MCF 10A (cell line): ENCODE data around the gene AP3S2. TPM values are rescaled to one million over a fixed set of nuclear protein-coding genes. Genes with fewer than 3 reads are reported as not detected.

ENCODE experiments used
- BruUV-seq: library from RNA; stranded (reverse); fragments of 400-500 nt; replicated peaks from 2 replicates; lab custom pipeline; 2021; lab: Mats Ljungman, UMichigan
- CTCF ChIA-PET: fragments of 300-600 bp; sonication (Branson Sonifier 250); formaldehyde crosslinking; extraction: SDS; loops from one replicate; lab custom pipeline; 2021; ENCODE audit warnings: antibody characterized with exemption, inconsistent platforms; lab: Yijun Ruan, JAX
- POLR2A ChIA-PET: fragments of 300-600, 350-650 bp; sonication (Branson Sonifier 250); formaldehyde crosslinking; extraction: SDS; loops from one replicate; lab custom pipeline; 2020; ENCODE audit warnings: antibody characterized with exemption, inconsistent platforms; lab: Yijun Ruan, JAX
- DNase-seq: peaks from one replicate; pipeline ENCODE4 v3.0.0-alpha.2; 2018; ENCODE audit not compliant: unreplicated experiment
- H3K27ac Mint-ChIP-seq: one replicate; pipeline ENCODE4 v1.8.0; 2022; ENCODE audit warnings: mild to moderate bottlenecking, low read depth, mixed read lengths; ENCODE audit not compliant: unreplicated experiment
- H3K27me3 Mint-ChIP-seq: one replicate; pipeline ENCODE4 v1.8.0; 2022; ENCODE audit warnings: mixed read lengths; ENCODE audit not compliant: insufficient read depth, unreplicated experiment
- H3K36me3 Mint-ChIP-seq: one replicate; pipeline ENCODE4 v1.8.0; 2022; ENCODE audit warnings: mild to moderate bottlenecking, moderate library complexity, mixed read lengths; ENCODE audit not compliant: insufficient read depth, unreplicated experiment
- H3K4me1 Mint-ChIP-seq: one replicate; pipeline ENCODE4 v1.8.0; 2022; ENCODE audit warnings: mixed read lengths; ENCODE audit not compliant: insufficient read depth, unreplicated experiment
- H3K4me3 Mint-ChIP-seq: one replicate; pipeline ENCODE4 v1.8.0; 2022; ENCODE audit warnings: mild to moderate bottlenecking, moderate library complexity, mixed read lengths; ENCODE audit not compliant: unreplicated experiment
- H3K9me3 Mint-ChIP-seq: one replicate; pipeline ENCODE4 v1.8.0; 2022; ENCODE audit warnings: mixed read lengths; ENCODE audit not compliant: unreplicated experiment
- intact Hi-C: fragments of 100-400 bp; cut with micrococcal nuclease; formaldehyde crosslinking; loops from 2 replicates; pipeline ENCODE4 v1.14.1; 2022
- total RNA-seq: library from RNA; stranded (reverse); gene quantifications from 2 replicates; pipeline ENCODE4 v1.2.3, GENCODE V29; 2022
- TF ChIP-seq, protein P1 (sequence below): fragments of 200-600 bp; IDR thresholded peaks from one replicate; pipeline ENCODE4 v1.8.0; 2022; ENCODE audit warnings: antibody characterized with exemption, mild to moderate bottlenecking; ENCODE audit not compliant: unreplicated experiment

The AP3S2 gene
- total RNA-seq, 1 experiment from 2014 or later: 38.4 TPM

DNA sequence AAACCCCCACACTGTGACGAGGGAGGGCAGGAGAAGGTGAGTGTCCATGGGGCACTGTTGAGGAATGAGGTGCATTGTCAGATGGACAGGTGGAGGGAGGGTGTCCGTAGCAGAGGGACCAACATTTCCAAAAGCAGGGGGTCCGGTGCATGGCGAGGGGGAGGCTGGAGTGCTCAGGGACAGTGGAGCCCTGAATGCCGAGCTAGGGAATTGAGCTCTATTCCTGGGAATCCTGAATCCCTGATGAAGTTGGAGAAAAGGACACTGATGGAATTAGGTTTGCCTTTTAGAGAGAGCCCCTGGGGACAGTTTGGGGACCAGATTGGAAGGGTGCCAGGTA, 71.2 kb downstream of the AP3S2 start:
- Mint-ChIP-seq H3K4me3 (peak overlapping the region; percentile 38), H3K9me3 (no peaks in the 10 kb centered on the region), H3K4me1 (peaks cover 52% of the 10 kb centered on the region), H3K27ac (peak overlapping the region; percentile 81), H3K36me3 (no peaks in the 10 kb centered on the region), H3K27me3 (no peaks in the 10 kb centered on the region)
- ChIA-PET CTCF (interaction anchor here (0.6 to 3.5 kb wide), 5 partner anchors 13 to 62 kb away, joined by 3 to 10 read pairs (median 4); no protein-coding TSS in a partner anchor), POLR2A (interaction anchor here (0.9 to 4.1 kb wide), 5 partner anchors 8 to 52 kb away, joined by 3 to 22 read pairs (median 4); partner anchors contain the start of gene ANPEP)
- intact Hi-C loops: no loop called here
- TF ChIP-seq, protein P1, sequence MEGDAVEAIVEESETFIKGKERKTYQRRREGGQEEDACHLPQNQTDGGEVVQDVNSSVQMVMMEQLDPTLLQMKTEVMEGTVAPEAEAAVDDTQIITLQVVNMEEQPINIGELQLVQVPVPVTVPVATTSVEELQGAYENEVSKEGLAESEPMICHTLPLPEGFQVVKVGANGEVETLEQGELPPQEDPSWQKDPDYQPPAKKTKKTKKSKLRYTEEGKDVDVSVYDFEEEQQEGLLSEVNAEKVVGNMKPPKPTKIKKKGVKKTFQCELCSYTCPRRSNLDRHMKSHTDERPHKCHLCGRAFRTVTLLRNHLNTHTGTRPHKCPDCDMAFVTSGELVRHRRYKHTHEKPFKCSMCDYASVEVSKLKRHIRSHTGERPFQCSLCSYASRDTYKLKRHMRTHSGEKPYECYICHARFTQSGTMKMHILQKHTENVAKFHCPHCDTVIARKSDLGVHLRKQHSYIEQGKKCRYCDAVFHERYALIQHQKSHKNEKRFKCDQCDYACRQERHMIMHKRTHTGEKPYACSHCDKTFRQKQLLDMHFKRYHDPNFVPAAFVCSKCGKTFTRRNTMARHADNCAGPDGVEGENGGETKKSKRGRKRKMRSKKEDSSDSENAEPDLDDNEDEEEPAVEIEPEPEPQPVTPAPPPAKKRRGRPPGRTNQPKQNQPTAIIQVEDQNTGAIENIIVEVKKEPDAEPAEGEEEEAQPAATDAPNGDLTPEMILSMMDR: no peak
- BruUV-seq: no TSS peak
- DNase-seq: no peak

GRCh38 chr15:89822026-89822425, 71.8 kb downstream of the AP3S2 start:
- CTCF ChIA-PET: interaction anchor here (0.6 to 3.5 kb wide), 5 partner anchors 14 to 62 kb away, joined by 3 to 10 read pairs (median 4); no protein-coding TSS in a partner anchor
- POLR2A ChIA-PET: interaction anchor here (0.6 to 4.1 kb wide), 5 partner anchors 8 to 120 kb away, joined by 3 to 22 read pairs (median 5); partner anchors contain the start of gene ANPEP
- peak overlapping the region; percentile 81 for H3K27ac Mint-ChIP-seq
- BruUV-seq: no TSS peak
- H3K4me3 Mint-ChIP-seq: peak overlapping the region; percentile 38
- TF ChIP-seq, protein P1: no peak
- no peaks in the 10 kb centered on the region for H3K9me3 Mint-ChIP-seq
- peaks cover 46% of the 10 kb centered on the region for H3K4me1 Mint-ChIP-seq
- intact Hi-C loops: no loop called here
- peak; percentile 65 for DNase-seq
- no peaks in the 10 kb centered on the region for H3K27me3 Mint-ChIP-seq
- H3K36me3 Mint-ChIP-seq: no peaks in the 10 kb centered on the region

DNA sequence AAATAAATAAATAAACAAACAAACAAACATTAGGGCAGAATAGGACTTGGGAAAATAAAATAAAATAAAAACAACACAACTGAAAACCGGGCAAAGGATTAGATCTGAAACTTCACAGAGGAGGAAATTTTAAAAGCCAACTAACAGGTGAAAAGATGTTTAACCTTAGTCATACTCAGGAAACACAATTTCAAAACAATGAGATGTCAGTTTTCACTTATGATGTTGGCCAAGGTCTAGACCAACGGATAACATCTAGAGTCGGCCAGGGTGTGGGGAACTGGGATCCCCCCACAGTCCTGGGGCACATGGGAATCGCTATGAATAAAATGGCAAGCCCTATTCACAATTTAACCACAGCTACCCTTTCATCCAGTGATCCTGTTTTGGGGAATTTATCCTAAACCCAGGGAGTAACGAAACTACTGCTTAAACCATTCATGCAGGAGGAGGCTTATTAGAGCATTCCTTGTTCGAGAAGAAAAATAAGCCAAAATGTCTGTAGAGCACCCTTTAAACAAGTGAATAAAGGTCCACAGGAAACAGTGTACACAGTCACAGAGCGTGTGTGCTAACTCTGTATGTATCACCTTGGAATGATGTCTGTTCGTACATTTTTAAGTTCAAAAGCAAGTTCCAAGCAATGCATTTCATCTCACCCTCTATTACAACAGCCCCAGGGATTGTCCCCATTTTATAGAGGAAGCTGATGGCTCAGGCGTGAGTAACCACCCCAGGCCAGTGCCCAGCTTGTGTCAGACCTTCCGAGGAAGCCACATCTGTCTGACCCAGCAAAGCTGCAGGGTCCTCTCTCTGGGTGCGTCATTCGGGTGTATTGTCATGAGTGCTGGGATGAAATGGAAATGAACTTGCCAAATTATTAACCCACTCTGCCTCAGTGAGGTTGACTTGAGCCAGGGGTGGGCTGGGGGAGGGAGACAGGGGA, 72.9 kb downstream of the AP3S2 start:
- intact Hi-C loops: no loop called here
- Mint-ChIP-seq H3K4me3 (peak overlapping the region; percentile 33), H3K9me3 (no peaks in the 10 kb centered on the region), H3K36me3 (peaks cover 5% of the 10 kb centered on the region), H3K4me1 (peaks cover 43% of the 10 kb centered on the region), H3K27ac (peak overlapping the region; percentile 81), H3K27me3 (no peaks in the 10 kb centered on the region)
- TF ChIP-seq, protein P1: no peak
- no TSS peak for BruUV-seq
- peak; percentile 88 for DNase-seq
- ChIA-PET POLR2A (interaction anchor here (0.6 to 4.1 kb wide), 7 partner anchors 9 to 59 kb away, joined by 3 to 22 read pairs (median 4); no protein-coding TSS in a partner anchor), CTCF (interaction anchor here (0.7 to 3.5 kb wide), 3 partner anchors 31 to 60 kb away, joined by 4 to 11 read pairs (median 10); no protein-coding TSS in a partner anchor)

- DNase-seq: no peak
- no peak overlapping the region for H3K4me3 Mint-ChIP-seq
- no peaks in the 10 kb centered on the region for H3K9me3 Mint-ChIP-seq
- POLR2A ChIA-PET: no interaction called here
- CTCF ChIA-PET: interaction anchor here (1.2 kb wide), 1 partner anchor 10 kb away, joined by 3 read pairs; no protein-coding TSS in a partner anchor
- no TSS peak for BruUV-seq
- H3K4me1 Mint-ChIP-seq: peaks cover 27% of the 10 kb centered on the region
- peaks cover 5% of the 10 kb centered on the region for H3K36me3 Mint-ChIP-seq
- H3K27me3 Mint-ChIP-seq: no peaks in the 10 kb centered on the region
- H3K27ac Mint-ChIP-seq: no peak overlapping the region
- intact Hi-C loops: no loop called here
- TF ChIP-seq, protein P1: no peak
Observed at GRCh38 chr15:89818287-89818686, 75.5 kb downstream of the AP3S2 start.
